CD4-positive, alpha-beta T cell (primary cell): ENCODE data around the gene MYO3B. TPM values are rescaled to one million over a fixed set of nuclear protein-coding genes. Genes with fewer than 3 reads are reported as not detected.

ENCODE experiments used
- ATAC-seq: fragments of 200-7000 bp; cut with Tn5 transposase; one replicate; pipeline ENCODE4 v1.10.0; 2022; ENCODE audit warnings: mild to moderate bottlenecking; ENCODE audit not compliant: poor library complexity
- CTCF ChIA-PET: fragments of 350-600 bp; sonication (Branson Sonifier 250); formaldehyde crosslinking; loops from one replicate; lab custom pipeline; 2021; ENCODE audit warnings: antibody characterized with exemption, inconsistent platforms; lab: Charles Lee
- POLR2A ChIA-PET: fragments of 350-600 bp; sonication (Branson Sonifier 250); formaldehyde crosslinking; loops from one replicate; lab custom pipeline; 2021; ENCODE audit warnings: antibody characterized with exemption, inconsistent platforms; lab: Charles Lee
- DNase-seq, 14 experiments: peaks; one replicate each; pipeline ENCODE4 v3.0.0-alpha.2; 2013 to 2020; ENCODE audit warnings: mixed read lengths in 2 of 14
- H3K27ac ChIP-seq, 2 donors: one replicate each; pipeline versions ENCODE4 v1.5.1 to v1.7.0; 2013; ENCODE audit warnings: low read length in 2 of 2, low read depth in 1 of 2, mild to moderate bottlenecking in 1 of 2
- H3K27me3 ChIP-seq, 2 experiments: 1 replicate in 1 of 2; 2 replicates in 1 of 2; pipeline versions ENCODE4 v1.6.1 to v1.7.0; 2013; ENCODE audit warnings: low read length in 2 of 2, control low read depth in 1 of 2, mild to moderate bottlenecking in 1 of 2, moderate library complexity in 1 of 2; ENCODE audit not compliant: insufficient read depth in 2 of 2, control insufficient read depth in 1 of 2
- H3K36me3 ChIP-seq: one replicate; pipeline ENCODE4 v1.6.1; 2013; ENCODE audit warnings: low read length, control low read depth; ENCODE audit not compliant: insufficient read depth
- H3K4me1 ChIP-seq: one replicate; pipeline ENCODE4 v1.6.1; 2013; ENCODE audit warnings: low read length, control low read depth; ENCODE audit not compliant: insufficient read depth
- H3K4me3 ChIP-seq: one replicate; pipeline ENCODE4 v1.5.1; 2013; ENCODE audit warnings: mild to moderate bottlenecking, low read length, moderate library complexity
- H3K9me3 ChIP-seq, 2 experiments: 1 replicate in 1 of 2; 2 replicates in 1 of 2; pipeline versions ENCODE4 v1.6.1 to v1.7.0; 2013; ENCODE audit warnings: low read length in 2 of 2, mild to moderate bottlenecking in 2 of 2, control low read depth in 1 of 2, moderate library complexity in 1 of 2; ENCODE audit not compliant: control insufficient read depth in 1 of 2, insufficient read depth in 1 of 2
- H3K27ac Mint-ChIP-seq: one replicate; pipeline ENCODE4 v1.8.0; 2020; ENCODE audit warnings: mixed read lengths
- H3K27me3 Mint-ChIP-seq: one replicate; pipeline ENCODE4 v1.8.0; 2021; ENCODE audit warnings: mixed read lengths
- H3K36me3 Mint-ChIP-seq: one replicate; pipeline ENCODE4 v1.8.0; 2021; ENCODE audit warnings: low read depth, mixed read lengths
- H3K4me1 Mint-ChIP-seq: one replicate; pipeline ENCODE4 v1.8.0; 2021; ENCODE audit warnings: low read depth, mixed read lengths
- H3K4me3 Mint-ChIP-seq: one replicate; pipeline ENCODE4 v1.8.0; 2020; ENCODE audit warnings: mild to moderate bottlenecking, mixed read lengths
- H3K9me3 Mint-ChIP-seq: one replicate; pipeline ENCODE4 v1.8.0; 2020; ENCODE audit warnings: mixed read lengths
- intact Hi-C, 2 experiments: fragments of 100-400 bp; cut with DNase I in 1 of 2; cut with micrococcal nuclease in 1 of 2; formaldehyde crosslinking; loops; one replicate each; pipeline versions ENCODE4 v1.15.1 to v1.9.0; 2023 to 2025; cut with DNase I, micrococcal nuclease
- total RNA-seq, 174 experiments: library from RNA in 2 of 174; stranded (reverse) in 2 of 174; gene quantifications; one replicate each; pipeline ENCODE4 v1.2.3 and lab custom pipeline; 2021 to 2026
- TF ChIP-seq, protein P1 (sequence below): fragments of 200-600 bp; IDR thresholded peaks from one replicate; pipeline ENCODE4 v1.8.0; 2022; ENCODE audit warnings: antibody characterized with exemption, mild to moderate bottlenecking

MYO3B gene
- total RNA-seq, 2 experiments from 2014 or later: not detected

DNA sequence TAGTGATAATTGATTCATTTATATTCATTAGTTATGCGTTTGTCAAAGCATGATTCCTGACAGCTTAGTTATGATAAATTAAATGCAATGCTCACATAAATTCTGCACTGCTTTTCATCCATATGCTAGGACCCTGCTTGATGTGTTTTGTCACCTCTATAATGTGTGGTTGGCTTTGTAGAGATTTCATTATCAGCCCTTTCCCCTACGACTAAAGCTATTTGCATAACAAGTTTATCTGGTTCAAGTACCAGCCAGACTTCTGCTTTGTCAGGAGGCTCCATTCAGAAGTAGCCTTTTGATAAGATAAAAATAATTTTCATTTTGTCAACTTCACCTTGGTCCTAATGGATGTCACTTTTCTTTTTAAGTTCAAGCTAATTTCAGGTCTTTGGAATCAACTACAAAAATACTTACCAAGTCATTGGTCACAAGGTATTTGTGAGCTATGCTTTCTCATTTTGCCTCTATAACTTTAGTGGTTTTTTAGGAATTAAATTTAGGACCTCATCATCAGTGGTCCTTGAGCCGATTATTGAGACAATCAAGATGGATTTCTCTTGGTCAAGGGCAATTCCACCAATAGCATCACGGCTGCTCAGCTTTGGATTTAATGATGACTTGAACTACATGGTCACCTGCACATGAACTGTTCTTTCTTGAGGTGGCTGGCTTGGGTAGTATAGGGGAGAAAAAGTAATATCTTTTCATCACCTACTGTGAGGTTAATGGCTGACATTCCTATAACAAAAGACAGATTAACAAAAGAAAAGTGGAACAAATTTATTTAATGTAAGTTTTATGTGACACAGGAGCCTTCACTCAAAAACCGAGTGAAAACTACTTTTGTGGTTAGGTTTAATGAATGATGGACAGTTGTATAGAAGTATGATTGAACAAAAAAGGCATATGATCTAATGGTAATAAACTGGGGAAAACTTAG lies 162.1 kb downstream of the MYO3B start:
- intact Hi-C loops: no loop called here
- H3K4me1 ChIP-seq: no peaks in the 10 kb centered on the region
- no peaks in the 10 kb centered on the region for H3K36me3 ChIP-seq
- H3K4me3 Mint-ChIP-seq: no peak overlapping the region
- H3K27ac Mint-ChIP-seq: no peak overlapping the region
- H3K36me3 Mint-ChIP-seq: no peaks in the 10 kb centered on the region
- POLR2A ChIA-PET: interaction anchor here (0.6 kb wide), 1 partner anchor 29 kb away, joined by 3 read pairs; no protein-coding TSS in a partner anchor
- no peaks in the 10 kb centered on the region for H3K27me3 ChIP-seq
- H3K27ac ChIP-seq: no peak overlapping the region
- DNase-seq: no peak
- H3K4me3 ChIP-seq: no peak overlapping the region
- CTCF ChIA-PET: no interaction called here
- peaks cover 3% of the 10 kb centered on the region for H3K27me3 Mint-ChIP-seq
- H3K9me3 Mint-ChIP-seq: no peaks in the 10 kb centered on the region
- H3K4me1 Mint-ChIP-seq: peaks cover 13% of the 10 kb centered on the region
- no peaks in the 10 kb centered on the region for H3K9me3 ChIP-seq
- no peak for ATAC-seq
- TF ChIP-seq, protein P1, sequence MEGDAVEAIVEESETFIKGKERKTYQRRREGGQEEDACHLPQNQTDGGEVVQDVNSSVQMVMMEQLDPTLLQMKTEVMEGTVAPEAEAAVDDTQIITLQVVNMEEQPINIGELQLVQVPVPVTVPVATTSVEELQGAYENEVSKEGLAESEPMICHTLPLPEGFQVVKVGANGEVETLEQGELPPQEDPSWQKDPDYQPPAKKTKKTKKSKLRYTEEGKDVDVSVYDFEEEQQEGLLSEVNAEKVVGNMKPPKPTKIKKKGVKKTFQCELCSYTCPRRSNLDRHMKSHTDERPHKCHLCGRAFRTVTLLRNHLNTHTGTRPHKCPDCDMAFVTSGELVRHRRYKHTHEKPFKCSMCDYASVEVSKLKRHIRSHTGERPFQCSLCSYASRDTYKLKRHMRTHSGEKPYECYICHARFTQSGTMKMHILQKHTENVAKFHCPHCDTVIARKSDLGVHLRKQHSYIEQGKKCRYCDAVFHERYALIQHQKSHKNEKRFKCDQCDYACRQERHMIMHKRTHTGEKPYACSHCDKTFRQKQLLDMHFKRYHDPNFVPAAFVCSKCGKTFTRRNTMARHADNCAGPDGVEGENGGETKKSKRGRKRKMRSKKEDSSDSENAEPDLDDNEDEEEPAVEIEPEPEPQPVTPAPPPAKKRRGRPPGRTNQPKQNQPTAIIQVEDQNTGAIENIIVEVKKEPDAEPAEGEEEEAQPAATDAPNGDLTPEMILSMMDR: no peak

DNA sequence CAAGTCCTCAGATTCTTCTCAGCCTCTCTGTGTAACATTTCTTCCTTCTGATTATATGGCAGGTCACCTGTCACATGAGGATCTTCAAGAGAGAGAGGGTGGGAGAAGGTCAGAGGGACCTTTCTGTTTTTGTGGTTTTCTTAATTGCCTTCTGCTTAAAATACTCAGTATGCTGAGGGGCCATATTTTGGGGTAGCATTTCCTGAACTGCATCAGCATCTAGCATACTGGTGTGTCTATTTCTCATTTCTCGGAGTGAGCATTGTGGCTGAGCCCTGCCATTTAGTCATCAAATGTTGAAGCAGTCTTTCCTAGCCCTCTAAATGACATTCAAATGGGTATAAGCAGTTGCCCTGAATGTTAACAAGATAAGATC lies 162.7 kb downstream of the MYO3B start:
- intact Hi-C loops: no loop called here
- Mint-ChIP-seq H3K4me1 (peaks cover 13% of the 10 kb centered on the region), H3K36me3 (no peaks in the 10 kb centered on the region), H3K9me3 (no peaks in the 10 kb centered on the region), H3K4me3 (no peak overlapping the region), H3K27me3 (peaks cover 3% of the 10 kb centered on the region), H3K27ac (no peak overlapping the region)
- CTCF ChIA-PET: no interaction called here
- H3K4me1 ChIP-seq: no peaks in the 10 kb centered on the region
- POLR2A ChIA-PET: no interaction called here
- no peak overlapping the region for H3K4me3 ChIP-seq
- no peaks in the 10 kb centered on the region for H3K27me3 ChIP-seq
- DNase-seq: no peak
- no peak overlapping the region for H3K27ac ChIP-seq
- no peaks in the 10 kb centered on the region for H3K36me3 ChIP-seq
- TF ChIP-seq, protein P1: no peak
- no peaks in the 10 kb centered on the region for H3K9me3 ChIP-seq
- no peak for ATAC-seq

DNA sequence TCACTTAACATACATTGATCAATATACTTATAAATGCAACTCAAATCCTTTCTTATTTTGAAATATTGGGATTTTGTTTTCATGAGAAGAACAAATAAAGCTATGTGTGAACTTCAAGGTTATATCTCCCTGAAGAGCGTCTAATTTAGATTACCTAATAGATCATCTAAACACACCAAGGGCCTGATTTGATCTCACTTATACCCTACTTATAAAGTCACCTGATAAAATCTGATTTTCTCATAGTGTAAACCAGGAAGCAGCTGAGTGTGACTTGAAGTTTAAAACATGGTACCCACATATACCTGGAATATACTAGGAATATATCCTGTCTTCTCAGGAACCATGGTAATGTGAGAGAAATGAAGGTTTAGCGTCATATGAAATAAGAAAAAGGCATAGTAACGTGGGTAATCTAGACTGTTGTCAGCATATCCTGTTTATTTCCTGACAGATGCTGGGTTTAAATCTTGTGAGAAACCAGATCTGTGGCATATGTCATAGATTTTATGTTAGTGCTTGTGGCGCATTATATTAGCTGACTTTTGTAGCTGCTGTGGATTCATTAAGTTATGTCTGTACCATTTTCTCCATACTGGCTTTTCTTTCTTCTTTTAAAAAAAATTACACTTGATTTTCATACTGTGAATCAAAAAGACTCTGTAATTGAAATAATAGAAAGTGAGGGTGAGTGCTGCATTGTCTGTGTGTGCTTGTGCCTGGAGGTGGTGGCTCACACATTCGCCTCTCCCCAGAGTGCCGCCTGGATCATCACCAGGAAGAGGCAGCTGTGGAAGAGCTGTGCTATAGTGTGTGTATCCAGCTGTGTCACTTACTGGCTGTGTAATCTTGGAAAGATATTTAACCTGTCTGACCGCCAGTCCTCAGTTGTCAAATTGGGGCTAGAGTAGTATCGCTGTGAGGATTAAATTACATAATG lies 164.0 kb downstream of the MYO3B start:
- H3K27me3 Mint-ChIP-seq: peaks cover 3% of the 10 kb centered on the region
- peak overlapping the region; percentile 62 for H3K27ac Mint-ChIP-seq
- Histone ChIP-seq H3K4me1 (no peaks in the 10 kb centered on the region), H3K27me3 (no peaks in the 10 kb centered on the region), H3K27ac (no peak overlapping the region), H3K9me3 (no peaks in the 10 kb centered on the region), H3K4me3 (no peak overlapping the region), H3K36me3 (no peaks in the 10 kb centered on the region)
- ATAC-seq: peak; percentile 87
- TF ChIP-seq, protein P1: no peak
- no peaks in the 10 kb centered on the region for H3K36me3 Mint-ChIP-seq
- intact Hi-C loops: no loop called here
- H3K9me3 Mint-ChIP-seq: no peaks in the 10 kb centered on the region
- H3K4me1 Mint-ChIP-seq: peaks cover 13% of the 10 kb centered on the region
- no peak overlapping the region for H3K4me3 Mint-ChIP-seq
- DNase-seq: peak in 1 of 14 experiments; percentile 4
- CTCF ChIA-PET: no interaction called here
- POLR2A ChIA-PET: interaction anchor here (0.6 to 0.9 kb wide), 3 partner anchors 13 to 700 kb away, joined by 3 to 4 read pairs (median 3); no protein-coding TSS in a partner anchor
